Ishikawa (cell line): ENCODE measurements around the gene OSBPL10.

ENCODE experiments used
- CEBPB ChIP-seq: IDR thresholded peaks from 2 replicates; pipeline ENCODE4 v1.6.1; 2012
- CREB1 ChIP-seq: IDR thresholded peaks from 2 replicates; pipeline ENCODE4 v1.6.1; 2012; ENCODE audit warnings: low read depth
- EGR1 ChIP-seq: IDR thresholded peaks from 2 replicates; pipeline ENCODE4 v1.6.1; 2012
- EP300 ChIP-seq: IDR thresholded peaks from 2 replicates; pipeline ENCODE4 v1.6.1; 2012; ENCODE audit warnings: borderline replicate concordance
- RAD21 ChIP-seq: IDR thresholded peaks from 2 replicates; pipeline ENCODE4 v1.6.1; 2012; ENCODE audit warnings: low read depth
- TAF1 ChIP-seq: IDR thresholded peaks from 2 replicates; pipeline ENCODE4 v1.6.1; 2012; ENCODE audit warnings: low read depth, mild to moderate bottlenecking
- TCF12 ChIP-seq: IDR thresholded peaks from 2 replicates; pipeline ENCODE4 v1.6.1; 2012; ENCODE audit warnings: low read depth
- YY1 ChIP-seq: IDR thresholded peaks from 2 replicates; pipeline ENCODE4 v1.6.1; 2012; ENCODE audit warnings: low read depth
- TF ChIP-seq, protein P1 (sequence below): IDR thresholded peaks from 2 replicates; pipeline ENCODE4 v1.6.1; 2012
- TF ChIP-seq, protein P2 (sequence below): IDR thresholded peaks from 2 replicates; pipeline ENCODE4 v1.6.1; 2012; ENCODE audit warnings: low read depth, mild to moderate bottlenecking
- TF ChIP-seq, protein P3 (sequence below): IDR thresholded peaks from 2 replicates; pipeline ENCODE4 v1.6.1; 2012

DNA sequence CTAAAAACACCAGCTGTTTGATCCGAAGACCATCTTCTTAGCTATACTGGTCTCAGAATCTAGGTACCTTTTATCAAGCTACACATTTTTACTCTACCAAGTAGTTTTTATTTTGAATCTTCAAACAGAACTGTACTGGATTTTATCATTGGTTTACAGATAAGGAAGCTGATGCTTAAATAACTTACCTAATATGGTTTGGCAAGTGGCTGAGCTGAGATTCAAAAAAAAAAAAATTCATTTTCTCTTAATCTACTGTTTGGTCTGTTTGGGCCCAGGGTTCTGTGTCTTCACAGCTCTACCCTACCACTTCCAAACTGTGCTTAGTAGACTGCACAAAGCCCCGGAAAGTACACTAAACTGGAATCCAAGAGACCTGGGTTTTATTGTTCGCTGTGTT, 36.2 kb upstream of the OSBPL10 start:
- no peak for TF ChIP-seq TAF1
- TF ChIP-seq EP300 = no peak
- no peak for TF ChIP-seq RAD21
- TF ChIP-seq YY1 = no peak
- no peak for TF ChIP-seq TCF12
- TF ChIP-seq, protein P1, sequence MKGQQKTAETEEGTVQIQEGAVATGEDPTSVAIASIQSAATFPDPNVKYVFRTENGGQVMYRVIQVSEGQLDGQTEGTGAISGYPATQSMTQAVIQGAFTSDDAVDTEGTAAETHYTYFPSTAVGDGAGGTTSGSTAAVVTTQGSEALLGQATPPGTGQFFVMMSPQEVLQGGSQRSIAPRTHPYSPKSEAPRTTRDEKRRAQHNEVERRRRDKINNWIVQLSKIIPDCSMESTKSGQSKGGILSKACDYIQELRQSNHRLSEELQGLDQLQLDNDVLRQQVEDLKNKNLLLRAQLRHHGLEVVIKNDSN = no peak
- TF ChIP-seq CREB1 = no peak
- TF ChIP-seq EGR1 = no peak
- TF ChIP-seq, protein P2, sequence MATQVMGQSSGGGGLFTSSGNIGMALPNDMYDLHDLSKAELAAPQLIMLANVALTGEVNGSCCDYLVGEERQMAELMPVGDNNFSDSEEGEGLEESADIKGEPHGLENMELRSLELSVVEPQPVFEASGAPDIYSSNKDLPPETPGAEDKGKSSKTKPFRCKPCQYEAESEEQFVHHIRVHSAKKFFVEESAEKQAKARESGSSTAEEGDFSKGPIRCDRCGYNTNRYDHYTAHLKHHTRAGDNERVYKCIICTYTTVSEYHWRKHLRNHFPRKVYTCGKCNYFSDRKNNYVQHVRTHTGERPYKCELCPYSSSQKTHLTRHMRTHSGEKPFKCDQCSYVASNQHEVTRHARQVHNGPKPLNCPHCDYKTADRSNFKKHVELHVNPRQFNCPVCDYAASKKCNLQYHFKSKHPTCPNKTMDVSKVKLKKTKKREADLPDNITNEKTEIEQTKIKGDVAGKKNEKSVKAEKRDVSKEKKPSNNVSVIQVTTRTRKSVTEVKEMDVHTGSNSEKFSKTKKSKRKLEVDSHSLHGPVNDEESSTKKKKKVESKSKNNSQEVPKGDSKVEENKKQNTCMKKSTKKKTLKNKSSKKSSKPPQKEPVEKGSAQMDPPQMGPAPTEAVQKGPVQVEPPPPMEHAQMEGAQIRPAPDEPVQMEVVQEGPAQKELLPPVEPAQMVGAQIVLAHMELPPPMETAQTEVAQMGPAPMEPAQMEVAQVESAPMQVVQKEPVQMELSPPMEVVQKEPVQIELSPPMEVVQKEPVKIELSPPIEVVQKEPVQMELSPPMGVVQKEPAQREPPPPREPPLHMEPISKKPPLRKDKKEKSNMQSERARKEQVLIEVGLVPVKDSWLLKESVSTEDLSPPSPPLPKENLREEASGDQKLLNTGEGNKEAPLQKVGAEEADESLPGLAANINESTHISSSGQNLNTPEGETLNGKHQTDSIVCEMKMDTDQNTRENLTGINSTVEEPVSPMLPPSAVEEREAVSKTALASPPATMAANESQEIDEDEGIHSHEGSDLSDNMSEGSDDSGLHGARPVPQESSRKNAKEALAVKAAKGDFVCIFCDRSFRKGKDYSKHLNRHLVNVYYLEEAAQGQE = no peak
- TF ChIP-seq, protein P3, sequence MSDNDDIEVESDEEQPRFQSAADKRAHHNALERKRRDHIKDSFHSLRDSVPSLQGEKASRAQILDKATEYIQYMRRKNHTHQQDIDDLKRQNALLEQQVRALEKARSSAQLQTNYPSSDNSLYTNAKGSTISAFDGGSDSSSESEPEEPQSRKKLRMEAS = no peak
- TF ChIP-seq CEBPB = no peak
